HG03354 (cell line): ENCODE measurements around the gene ZNF460.

Source experiments
- ATAC-seq: cut with Tn5 transposase; IDR thresholded peaks from one replicate; pipeline ENCODE4 v1.9.1; 2021; ENCODE audit warnings: mild to moderate bottlenecking; ENCODE audit not compliant: unreplicated experiment, poor library complexity, severe bottlenecking

ZNF460 gene

DNA sequence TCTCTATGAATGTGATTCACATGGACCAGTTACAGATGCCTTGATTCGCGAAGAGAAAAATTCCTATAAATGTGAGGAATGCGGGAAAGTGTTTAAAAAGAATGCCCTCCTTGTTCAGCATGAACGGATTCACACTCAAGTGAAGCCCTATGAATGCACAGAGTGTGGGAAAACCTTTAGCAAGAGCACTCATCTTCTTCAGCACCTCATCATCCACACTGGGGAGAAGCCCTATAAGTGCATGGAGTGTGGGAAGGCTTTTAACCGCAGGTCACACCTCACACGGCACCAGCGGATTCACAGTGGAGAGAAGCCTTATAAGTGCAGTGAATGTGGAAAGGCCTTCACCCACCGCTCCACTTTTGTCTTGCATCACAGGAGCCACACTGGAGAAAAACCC is 47.7 kb downstream of the ZNF460 start:
- ATAC-seq = no peak

DNA sequence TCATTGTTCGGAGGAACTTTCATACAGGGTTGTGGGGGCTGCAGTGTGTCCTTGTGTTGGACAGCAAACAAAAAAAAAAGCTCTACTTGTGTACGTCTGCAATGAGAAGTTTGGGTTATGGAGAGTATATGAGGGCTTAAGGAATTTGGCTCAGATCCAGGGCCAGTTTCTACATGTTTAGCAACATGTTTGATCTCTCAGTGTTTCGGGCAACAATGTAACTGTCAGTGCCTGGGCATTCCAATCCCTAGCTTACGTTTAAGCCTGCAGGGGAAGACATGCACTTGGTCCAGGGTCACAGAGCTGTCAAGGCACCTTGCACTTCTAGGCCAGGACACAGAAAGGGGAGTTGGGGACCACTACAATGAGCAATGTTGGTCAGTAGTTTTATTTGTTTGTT is 53.9 kb downstream of the ZNF460 start:
- no peak for ATAC-seq

DNA sequence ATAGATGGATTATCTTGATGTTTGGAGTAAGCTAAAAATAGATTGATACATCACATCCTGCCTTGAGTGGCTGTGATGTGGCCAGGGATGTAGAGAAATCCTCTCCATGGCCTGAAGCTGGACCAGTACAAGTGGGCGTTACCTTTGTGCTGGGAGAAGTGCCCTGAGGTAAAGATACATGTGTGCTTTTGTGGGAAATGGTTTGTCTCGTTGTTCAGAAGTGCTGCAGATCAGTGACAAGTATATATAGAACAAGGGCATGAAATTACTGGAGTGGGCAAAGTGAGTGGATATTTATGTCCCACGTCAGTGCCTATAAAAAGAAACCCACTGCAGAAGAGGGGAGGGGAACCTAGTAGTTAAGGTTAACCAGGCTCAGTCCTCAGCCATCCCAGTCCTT is 58.6 kb downstream of the ZNF460 start:
- no peak for ATAC-seq

DNA sequence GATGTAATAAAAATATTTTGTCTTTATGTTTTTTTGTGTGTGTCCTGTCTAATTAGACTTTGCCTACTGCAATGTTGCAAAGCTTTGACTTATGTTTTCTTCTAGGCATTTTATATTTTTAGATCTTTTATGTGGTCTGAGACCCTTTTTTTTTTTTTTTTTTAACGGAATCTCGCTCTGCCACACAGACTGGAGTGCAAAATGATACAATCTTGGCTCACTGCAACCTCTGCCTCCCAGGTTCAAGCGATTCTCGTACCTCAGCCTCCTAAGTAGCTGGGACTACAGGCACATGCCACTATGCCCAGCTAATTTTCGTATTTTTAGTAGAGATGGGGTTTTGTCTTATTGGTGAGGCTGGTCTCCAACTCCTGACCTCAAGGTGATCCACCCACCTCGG is 62.3 kb downstream of the ZNF460 start:
- ATAC-seq = no peak
